Measurements from ENCODE around the gene CHN2.

Gene CHN2

DNA sequence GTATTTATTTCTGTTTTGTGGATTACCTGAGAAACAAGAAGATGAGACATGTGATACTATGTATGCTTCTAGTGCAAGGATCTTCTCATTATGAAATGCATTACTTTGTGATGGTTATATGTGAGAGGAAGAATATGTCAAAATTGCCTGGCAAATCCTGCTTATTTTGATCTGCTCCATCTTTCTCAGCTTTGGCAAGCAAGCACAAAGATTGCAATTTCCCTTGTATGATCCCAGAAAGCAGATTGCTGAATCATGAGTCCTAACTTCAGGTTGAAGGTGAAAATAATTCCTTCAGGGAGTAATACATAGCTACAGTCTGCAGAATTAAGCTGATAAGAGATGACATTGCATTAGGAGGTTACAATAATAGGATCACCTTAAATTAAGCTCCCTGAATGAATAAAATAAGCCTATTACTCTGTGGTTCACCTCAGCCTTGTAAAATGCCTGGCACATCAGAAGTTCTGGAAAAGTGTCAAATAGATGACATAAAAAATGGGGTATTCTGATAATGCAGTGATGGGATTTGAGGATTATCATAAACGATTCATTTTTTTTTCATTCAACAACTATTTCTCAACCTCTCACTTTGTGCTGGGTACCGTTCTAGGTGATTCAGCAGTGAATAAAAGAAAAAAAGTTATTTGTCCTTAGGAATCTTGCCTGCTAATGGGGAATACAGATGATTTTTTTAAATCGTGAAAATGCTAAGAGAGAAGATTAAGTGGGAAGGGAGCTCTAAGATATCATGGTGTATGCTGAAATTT is 120.7 kb downstream of the CHN2 start:
- no peak for DNase-seq

DNA sequence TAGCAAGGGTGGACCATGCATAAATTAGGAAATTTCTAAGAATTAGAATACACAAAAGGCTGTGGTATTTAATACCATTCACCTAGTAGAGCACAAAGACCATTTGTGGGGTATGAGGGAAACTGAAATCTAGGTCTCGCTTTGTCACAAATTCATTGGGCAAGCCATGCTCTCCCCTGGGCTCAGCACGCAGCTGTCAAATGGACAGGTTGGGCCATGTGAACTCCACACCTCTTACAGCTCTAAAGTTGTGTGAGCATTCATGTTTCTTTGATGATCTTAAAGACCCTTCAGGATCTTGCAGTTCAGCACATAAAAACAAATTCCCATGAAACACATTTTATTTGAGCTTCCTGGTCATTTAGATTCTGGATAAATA is 121.3 kb downstream of the CHN2 start:
- no peak for DNase-seq

DNA sequence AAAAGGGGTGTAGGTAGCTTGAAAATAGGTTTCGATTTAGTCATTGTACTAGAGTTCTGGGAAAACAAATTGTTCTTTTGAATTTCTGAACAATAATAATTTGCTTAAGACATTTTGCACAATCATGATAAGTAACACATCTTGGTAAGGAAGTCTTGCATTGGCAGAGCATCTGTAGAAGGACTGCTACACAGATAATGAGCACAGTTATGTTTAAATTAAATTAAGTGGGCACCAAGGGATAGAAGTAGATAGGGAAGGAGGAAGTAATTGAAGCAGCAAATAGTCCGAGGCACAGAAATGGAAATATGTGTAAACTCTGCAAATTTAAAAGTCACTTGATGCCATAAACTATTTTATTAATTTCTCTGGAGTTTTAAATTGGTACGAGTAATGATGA is 122.4 kb downstream of the CHN2 start:
- no peak for DNase-seq

DNA sequence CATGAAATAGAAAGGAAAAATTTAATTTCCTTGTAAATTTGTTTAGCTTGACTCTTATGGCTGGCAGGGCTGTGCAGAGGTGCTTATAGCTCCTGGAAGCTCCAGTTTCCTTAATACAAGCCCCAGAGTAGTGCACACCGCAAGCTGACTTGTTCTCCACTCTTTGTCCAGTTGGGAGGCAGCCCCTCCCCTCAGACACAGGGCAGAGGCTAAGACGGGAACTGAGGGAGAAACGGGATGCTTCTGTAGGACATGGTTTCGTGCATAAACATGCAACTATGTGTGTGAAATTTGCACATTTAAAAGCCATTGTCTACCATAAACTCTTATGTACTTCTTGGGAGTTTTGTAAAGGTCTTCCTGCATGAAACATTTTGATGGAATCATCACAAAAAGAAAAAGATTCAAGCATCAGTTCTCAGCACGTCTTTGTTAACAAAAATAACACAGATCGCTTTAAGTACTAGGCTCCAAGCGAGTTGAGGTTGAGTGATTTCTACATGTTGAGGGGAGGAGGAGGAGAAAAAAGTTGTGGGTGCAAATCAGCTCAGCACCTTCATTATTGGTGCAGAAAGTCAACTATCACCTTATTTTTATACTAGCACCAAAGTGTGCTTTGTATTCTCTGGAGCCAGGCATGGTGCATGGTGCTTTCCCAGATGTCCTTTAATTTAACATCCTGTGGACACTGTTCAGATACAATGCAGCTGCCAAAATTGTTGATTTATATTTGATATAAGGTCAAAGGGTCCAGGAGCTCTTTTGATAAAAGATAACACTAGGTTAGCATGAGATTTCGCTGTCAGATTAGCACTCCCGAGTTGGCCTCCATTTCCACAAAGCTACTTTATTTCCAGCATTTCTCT is 124.5 kb downstream of the CHN2 start:
- no peak for DNase-seq

DNA sequence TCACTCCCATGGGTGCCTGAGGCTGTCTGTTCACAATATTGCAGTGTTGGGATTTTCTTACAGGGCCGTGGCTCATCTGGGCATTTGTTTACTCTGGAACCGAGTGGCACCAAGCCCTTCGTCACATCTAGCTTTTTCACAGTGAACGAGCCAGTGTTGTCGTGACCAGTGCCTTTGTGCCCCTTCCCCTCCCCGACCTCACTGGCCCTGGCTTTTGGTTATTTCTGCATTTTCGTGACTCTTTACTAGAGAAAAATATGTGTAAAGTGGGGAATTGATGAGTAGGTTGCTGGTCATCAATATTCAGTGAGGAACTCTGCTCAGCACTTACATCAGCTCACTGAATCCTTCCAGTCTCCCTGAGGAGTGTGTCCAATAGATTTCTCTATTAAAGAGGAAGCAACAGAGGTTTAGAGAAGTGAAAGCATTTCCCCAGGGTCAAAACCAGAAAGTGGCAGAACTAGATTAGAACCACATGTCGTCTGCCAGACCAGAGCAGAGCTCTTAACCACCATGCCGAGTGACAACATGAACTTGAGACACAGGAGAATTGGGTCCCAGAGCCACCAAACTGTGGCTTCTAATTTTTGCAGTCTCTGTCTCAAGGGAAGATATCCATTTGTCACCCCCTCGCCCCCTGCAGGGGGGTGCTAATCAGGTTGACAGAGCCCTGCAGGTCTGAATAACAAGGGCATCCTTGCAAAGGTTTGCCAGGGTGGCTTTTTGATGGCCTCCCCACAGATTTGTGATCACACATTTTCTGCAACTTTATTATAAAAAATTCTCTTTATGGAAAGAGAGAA is 125.3 kb downstream of the CHN2 start:
- no peak for DNase-seq

DNA sequence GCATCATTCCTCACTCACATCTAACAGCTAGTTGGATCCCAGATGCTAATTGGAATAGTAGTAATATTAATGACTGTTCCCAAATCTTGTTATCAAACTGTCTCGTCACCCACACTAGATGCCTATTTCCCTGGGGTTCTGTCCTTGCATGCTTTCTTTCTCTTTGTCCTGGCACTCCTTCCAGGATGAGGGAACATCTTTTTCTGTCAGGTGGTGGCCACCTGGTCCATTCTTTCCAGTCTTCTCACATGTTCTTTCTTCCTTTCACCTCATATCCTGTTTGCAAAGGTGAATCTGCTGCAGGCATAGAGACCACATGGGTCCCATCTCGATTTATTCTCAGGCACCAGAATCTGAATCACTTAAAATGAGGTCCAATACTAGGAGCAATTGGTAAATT is 126.0 kb downstream of the CHN2 start:
- DNase-seq: no peak

DNA sequence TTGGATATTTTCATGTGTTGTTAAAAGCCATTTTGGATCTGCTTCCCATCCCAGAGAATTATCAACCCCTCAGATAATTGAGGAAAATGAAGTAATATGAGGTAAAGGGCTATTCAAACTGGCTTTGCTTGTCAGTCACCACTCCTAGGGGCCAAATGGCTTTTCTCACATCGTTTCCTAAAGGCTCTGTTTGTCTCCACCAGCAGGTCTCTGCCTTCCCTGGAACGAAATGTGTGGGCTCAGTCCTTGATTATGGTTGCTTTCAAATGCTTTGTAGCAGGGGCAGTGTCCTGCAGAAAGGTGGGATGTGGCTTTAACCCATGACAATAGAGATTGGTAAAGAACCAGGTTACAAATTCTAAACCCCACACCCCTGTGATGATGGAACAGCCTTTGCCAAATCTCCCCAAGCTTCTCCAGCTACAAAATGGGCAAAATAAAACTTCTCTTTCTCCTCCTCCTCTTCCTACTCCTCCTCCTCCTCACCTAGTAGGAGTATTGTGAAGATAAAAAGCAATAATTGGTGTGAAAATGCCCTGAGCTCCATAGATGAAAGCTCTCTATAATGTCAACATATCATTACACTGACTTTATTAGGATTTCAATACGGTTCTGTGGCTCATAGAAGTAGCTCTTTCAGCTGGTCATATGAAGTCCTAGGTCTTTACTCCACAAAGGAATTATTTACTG is 127.6 kb downstream of the CHN2 start:
- DNase-seq: no peak

DNA sequence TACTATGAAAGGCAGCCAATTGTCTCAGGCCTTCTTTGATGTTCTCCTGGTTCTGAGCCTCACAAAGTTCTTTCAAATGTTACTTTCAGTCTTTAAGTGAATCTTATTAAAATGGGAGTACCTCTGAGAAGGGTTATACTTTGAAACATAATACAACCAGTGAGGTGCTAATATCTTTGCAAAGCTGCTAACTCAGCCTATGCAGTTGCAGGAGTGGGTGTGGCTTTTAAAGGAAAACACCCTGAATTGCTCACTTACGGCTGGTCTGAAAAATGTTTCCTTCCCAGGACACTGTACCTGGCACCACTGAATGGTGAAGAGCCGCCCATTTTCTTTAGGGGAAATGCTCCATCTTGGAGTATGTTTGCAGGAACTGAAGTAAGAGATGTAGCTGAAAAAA is 130.9 kb downstream of the CHN2 start:
- no peak for DNase-seq

DNA sequence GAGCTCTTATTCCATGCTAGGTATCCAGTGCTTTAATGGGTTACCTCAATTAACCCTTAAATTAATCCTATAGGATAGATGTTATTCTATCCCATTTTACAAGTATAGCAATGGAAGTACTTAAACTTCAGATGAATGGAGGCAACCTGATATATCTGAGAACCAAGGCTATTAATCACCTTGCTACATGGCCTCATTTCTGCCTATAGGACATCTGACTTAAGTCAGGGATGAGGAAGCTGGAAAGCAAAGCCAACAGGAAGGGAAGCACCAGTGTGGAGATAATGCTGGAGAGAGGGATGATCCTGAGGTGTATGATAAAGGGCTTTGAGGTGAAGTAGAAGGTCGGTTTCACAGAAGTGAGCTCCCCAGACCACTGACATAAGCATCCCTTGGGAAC is 132.3 kb downstream of the CHN2 start:
- DNase-seq: no peak

DNA sequence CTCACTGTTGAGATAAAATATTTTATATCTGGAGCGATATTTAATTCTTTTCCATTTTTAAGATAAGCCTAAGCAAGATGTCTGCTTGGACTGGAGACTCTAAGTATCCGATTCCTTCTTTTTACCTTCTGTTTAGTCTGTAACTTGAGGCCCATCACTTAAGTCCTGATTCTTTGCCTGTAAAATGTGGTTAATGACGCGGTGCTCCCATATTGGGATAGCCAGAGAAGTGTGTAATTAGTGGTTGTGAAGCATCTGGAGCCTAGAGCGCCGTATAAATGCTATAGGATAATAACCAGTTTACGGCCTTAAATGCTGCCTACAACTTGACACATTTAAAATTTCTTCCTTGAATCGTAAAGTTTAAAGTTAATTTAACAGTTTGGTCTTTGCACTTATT is 132.9 kb downstream of the CHN2 start:
- DNase-seq: no peak

DNA sequence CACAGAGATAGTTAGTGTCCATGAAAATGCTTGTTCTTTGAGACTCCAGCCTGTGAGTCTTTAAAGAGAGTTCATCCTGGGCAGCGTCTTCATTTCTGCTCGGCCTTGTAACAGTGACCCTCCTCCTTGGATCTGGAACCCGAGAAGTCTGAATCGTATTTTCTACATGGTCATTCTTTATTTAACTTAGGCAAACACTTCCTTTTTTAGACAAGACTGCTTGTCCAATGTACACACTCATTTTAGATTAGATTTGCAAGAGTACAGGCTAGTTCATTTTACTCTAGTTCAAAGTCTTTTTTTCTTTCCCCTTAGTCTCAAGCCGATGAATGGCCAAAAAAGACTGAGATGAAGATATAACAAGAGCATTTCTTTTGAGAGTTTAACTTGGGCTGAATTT is 133.5 kb downstream of the CHN2 start:
- DNase-seq: no peak

DNA sequence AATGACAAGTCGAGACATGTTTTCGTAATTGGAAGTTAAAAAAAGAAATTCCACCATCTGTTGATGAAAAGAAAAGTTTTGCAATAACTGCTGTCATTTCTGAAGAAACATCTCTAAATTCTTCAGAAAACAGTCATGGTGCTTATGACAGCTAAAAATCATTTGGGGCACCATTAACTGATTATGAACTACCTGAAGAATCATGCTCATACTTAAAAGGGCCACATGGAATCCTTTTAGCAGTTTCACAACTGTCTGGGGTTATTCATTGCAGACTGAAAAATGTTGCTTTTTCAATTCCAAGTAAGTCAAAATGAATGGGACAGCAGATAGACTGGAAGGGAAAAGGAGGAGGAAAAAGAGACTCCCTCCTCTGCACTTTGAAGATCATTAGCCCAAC is 134.2 kb downstream of the CHN2 start:
- no peak for DNase-seq

DNA sequence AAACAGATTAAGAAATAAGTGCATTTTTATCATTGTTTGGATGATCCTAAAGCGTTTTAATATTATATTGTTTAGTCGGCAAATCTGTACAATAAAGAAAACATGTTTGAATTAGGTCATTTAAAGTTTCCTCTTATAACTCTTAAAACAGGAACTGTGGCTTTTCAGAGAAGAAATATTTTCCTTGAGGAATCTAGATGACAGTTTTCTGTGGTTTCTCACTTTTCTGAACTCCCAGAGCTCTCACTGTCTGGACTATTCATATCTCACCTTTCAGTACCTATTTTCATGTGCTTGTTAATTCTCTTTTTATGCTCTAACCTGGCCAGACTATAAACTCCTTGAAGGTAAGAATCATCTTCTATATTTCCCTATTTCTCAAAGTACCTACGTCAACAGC is 135.1 kb downstream of the CHN2 start:
- no peak for DNase-seq

DNA sequence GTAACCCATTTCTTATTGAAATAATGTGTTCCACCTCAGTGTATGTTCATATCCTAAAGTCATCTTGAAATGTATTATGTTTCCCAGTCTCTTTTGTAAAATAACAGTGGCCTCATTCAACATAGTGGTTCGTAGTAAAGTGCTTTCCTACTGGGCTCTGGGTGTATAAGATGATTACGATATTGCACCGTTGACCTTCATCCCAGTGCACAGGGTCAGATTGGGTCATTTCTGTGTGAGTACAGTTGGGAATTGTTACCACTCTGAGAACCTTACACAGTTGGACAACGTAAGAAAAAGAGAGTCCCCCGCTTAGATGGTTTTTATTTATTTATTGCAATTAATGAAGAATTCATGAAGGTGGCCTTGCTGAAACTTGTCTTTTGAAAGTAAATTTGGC is 135.6 kb downstream of the CHN2 start:
- DNase-seq: no peak

DNA sequence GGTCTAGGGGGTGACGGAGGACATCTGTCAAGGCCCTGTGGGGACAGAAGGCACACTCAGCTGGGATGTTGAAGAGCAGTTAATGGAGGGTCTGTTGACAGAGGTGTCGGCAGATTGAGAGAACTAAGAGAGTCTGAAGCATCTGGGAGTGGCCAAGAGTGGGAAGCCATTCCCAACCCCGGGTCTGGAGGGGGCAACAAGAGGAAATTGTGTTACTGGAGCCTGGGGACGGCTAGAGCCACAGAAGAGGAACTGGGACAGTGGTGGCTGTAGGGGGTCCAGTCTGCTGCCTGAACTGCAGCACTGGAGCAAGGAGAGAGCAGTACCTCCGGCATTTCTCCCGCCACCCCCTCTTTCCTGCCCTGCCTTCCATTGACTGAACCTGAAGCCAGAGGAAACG is 136.6 kb downstream of the CHN2 start:
- no peak for DNase-seq

DNA sequence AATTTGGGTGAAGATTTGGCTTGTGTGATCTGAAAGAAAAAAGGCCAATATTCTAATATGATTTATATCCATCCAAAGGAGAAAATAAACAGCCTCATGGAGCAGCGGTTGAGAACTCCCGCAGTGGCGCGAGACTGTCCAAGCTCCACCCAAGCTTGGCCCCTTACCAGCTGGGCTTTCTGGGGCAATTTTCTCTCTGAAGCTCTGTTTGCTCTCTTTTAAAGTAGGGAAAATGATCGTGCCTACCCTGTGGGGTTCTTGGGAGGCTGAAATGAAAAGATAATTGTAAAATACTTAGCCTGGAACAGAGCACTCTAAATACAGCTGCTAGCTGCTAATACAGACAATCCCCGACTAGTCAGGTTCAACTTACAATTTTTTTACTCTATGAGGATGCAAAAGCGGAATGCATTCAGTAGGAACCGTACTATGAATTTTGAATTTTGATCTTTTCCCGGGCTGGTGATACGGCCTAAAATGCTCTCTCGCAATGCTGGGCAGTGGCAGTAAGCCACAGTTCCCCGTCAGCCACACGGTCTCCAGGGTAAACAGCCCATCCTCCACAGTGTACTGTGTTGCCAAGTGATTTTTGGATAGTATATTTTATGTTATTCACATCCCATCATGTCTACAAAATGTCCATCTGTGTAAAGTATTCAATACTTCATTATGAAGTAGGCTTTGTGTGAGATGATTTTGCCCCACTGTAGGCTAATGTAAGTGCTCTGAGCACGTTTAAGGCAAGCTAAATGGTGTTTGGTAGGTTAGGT is 137.7 kb downstream of the CHN2 start:
- DNase-seq: no peak

DNA sequence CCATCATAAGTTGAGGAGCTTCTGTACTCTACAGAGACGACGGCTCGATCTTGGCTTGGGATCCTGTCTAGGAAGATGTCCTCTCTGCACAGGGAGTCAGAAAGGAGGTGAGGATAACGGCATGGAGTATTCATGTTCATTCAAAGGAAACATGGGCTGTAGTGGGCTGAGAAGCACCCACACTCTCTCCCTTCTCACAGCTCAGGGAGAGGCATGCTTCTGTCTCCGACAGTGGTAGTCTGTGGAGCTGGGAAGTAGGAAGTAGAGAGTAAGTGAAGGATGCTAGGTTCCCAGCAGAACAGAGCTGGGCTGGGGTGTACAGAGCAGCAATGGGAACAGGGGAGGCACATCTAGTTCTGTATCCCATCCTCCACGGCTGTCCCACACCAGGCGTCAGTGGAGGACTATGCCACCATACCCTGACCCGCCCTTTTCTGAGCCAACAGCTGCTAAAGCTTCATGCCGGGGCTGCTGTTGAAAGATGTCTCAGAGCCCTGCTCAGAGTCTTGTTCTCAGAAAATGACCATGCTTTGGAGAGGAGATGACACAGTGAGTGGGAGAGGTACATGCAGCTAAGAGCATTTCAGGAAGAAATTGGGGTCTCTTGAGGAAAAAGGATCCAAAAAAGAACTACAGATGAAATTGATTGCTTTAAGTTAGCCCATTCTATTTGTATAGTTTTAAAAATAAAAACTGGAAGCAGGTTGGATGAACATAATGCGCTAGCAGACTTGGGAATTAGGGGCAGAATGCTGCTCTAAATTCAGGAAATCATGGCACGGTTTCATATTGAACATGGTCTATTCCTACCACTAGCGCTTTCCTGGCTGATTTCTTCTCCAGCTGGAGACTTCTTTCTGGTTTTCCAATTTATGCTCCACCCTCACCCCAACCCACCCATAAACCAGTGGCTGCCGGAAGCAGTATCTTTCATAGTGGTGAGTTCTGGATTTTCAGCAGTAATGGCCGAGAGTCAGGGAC is 138.6 kb downstream of the CHN2 start:
- no peak for DNase-seq

DNA sequence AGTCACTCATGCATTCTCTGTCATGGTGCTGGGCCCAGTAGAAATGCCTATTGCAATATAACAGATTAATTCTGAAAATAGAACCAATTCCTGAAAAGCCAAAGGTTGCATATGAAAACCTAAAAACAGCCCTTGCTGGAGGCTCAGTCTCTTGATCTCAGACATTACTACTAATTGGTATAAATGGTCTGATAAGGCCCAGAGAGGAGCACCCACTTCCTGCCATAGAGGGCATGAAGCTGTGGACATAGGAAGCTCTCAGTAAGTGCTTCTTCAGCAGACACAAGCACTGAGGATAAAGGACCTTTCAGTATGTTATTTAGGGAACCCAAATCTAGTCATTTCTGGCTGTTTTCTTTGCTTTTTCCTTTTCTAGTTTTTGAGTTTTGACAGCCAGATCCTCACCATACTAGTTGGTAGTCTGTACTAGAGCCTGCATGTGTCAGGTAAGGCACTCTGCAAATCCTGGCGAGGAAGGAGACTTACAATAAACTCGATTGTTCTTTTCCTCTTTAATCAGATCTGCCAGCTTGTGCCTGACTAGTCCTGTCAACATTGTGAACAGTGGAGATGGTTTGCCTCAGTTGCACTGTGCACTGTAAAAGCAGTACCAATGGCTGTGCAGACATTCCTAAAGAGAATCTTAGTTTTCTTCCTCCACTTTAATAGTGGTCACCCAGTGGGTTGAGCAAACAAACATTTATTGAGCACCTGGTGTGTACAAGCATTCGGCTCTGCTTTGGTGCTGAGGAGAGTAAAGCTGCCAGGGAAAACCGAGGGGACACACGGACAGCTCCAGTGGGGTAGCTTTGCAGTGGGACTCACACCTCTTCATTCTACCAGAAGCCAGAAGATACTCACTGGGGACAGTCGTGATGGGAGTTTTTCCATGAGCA is 140.9 kb downstream of the CHN2 start:
- DNase-seq: no peak

DNA sequence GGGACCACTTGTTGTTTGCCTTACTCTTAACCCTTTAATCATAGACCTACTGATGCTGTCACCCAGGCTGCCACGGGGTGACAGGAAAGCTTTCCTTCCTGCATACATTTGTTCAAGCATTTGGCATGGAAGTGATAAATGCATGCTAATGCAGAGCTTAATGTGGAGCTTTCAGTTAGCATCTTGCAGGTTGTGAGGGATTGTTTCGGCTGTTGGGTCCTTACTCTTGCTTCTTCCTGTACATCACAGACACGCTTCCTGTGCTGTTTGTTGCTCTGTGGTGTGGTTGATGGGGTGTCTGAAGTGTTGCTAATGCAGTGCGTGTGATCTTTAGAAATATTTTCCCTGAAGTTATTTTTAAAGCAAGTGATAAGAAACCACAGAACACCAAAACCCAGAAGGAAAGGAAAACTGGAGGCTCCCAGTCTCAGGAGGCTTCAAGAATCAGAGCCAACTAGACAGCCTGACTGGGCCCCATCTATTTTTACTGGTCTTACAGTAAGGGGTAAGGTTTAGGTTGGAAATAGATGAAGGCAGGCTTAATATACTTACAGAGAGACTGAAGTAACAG is 143.1 kb downstream of the CHN2 start:
- DNase-seq: no peak
